Kidney epithelial cell (primary cell): ENCODE measurements around the gene SH3BP2. TPM values are rescaled to one million over a fixed set of nuclear protein-coding genes. Genes with fewer than 3 reads are reported as not detected.

Experiments used
- DNase-seq: peaks from one replicate; pipeline ENCODE4 v3.0.0-alpha.2; 2010; ENCODE audit warnings: low read depth
- H3K27me3 ChIP-seq: 2 replicates; pipeline ENCODE4 v1.6.0; 2011; ENCODE audit warnings: low read length; ENCODE audit not compliant: control insufficient read depth, insufficient read depth
- H3K36me3 ChIP-seq: 2 replicates; pipeline ENCODE4 v1.5.1; 2011; ENCODE audit warnings: low read length; ENCODE audit not compliant: control insufficient read depth, insufficient read depth
- H3K4me3 ChIP-seq: 2 replicates; pipeline ENCODE4 v1.5.1; 2011; ENCODE audit warnings: low read depth, mild to moderate bottlenecking, control low read depth, low read length
- total RNA-seq: library from RNA; depleted of rRNA; stranded (reverse); fragments of >200 nt; gene quantifications from 2 replicates; pipeline ENCODE4 v1.2.3, GENCODE V29; 2015
- TF ChIP-seq, protein P1 (sequence below): IDR thresholded peaks from 2 replicates; pipeline ENCODE4 v1.5.1; 2011; ENCODE audit warnings: mild to moderate bottlenecking, moderate library complexity, low read length, control low read depth, inconsistent platforms; ENCODE audit not compliant: insufficient read depth, poor library complexity, severe bottlenecking

Gene SH3BP2
- total RNA-seq, 1 donor from 2014 or later: 62.7 TPM

DNA sequence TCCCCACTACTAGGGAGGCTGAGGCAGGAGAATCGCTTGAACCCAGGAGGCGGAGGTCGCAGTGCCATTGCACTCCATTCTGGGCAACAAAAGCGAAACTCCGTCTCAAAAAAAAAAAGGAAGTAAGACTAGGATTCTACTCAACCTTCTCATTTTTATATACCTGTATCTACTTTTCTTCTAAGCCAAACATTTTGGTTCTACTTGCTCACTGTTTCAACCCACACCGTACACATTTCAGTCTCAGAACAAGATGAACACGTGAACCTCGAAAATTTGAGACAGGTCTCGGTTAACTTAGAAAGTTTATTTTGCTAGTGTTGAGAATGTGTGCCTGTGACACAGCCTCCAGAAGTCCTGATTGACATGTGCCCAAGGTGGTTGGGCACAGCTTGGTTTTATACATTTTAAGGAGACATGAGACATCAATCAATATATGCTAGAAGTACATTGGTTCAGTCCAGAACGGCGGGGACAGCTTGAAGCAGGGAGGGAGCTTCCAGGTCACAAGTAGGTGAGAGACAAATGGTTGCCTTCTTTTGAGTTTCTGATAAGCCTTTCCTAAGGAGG is 54.5 kb downstream of the SH3BP2 start:
- TF ChIP-seq, protein P1, sequence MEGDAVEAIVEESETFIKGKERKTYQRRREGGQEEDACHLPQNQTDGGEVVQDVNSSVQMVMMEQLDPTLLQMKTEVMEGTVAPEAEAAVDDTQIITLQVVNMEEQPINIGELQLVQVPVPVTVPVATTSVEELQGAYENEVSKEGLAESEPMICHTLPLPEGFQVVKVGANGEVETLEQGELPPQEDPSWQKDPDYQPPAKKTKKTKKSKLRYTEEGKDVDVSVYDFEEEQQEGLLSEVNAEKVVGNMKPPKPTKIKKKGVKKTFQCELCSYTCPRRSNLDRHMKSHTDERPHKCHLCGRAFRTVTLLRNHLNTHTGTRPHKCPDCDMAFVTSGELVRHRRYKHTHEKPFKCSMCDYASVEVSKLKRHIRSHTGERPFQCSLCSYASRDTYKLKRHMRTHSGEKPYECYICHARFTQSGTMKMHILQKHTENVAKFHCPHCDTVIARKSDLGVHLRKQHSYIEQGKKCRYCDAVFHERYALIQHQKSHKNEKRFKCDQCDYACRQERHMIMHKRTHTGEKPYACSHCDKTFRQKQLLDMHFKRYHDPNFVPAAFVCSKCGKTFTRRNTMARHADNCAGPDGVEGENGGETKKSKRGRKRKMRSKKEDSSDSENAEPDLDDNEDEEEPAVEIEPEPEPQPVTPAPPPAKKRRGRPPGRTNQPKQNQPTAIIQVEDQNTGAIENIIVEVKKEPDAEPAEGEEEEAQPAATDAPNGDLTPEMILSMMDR: no peak
- no peaks in the 10 kb centered on the region for H3K27me3 ChIP-seq
- H3K36me3 ChIP-seq: no peaks in the 10 kb centered on the region
- H3K4me3 ChIP-seq: no peak overlapping the region
- DNase-seq: no peak

DNA sequence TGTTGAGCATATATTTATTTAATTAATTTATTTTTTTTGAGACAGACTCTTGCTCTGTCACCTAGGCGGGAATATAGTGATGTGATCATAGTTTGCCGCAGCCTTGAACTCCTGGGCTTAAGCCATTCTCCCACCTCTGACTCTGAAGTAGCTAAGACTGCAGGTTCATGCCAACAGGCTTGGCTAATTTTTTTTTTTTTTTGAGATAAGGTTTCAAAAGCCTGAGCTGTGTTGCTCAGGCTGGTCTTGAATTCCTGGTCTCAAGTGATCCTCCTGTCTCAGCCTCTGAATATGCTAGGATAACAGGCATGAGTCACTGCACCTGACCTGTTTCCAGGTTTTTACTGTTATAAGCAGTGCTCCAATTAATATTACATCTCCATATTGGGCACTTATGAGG is 55.6 kb downstream of the SH3BP2 start:
- DNase-seq: no peak
- TF ChIP-seq, protein P1: no peak
- H3K27me3 ChIP-seq: no peaks in the 10 kb centered on the region
- H3K4me3 ChIP-seq: no peak overlapping the region
- no peaks in the 10 kb centered on the region for H3K36me3 ChIP-seq

DNA sequence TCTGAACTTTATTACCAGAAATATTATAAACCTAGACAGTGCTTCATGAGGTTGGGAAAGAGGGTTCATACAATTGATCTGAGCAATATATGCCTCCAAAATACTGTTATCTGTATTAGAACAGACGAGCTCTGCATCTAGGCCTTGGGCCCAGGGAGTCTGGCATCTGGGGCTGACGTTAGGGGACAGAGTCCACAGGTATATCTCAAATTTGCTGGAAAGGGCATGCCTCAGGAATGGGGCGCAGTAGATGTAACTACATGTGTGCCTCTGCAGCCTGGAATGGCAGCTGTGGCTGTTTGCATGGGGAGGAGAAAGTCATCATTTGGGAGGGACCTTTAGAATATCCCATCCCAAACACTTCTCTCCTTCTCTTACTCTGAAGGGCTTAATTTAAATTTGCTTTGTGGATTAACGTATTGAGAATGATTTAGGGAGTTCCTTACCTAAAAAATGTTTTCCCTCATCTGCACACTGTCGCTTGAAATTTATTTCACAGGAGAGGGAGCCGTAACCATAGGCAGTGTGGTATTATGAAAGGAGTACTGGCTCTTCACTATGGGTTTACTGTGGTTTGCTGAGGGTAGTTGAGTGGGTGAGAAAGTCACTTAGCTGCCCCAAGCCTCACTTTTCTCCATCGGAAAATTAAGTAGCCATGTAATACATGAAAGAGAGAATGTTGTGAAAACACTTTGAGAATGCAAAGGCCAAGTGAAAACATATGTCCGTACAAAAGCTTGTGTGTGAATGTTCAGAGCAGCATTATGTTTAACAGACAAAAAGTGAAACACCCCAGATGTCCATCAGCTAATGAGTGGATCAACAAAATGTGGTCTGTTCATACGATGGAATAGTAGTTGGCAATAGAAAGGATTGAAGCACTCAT is 56.6 kb downstream of the SH3BP2 start:
- Histone ChIP-seq H3K36me3 (no peaks in the 10 kb centered on the region), H3K4me3 (no peak overlapping the region), H3K27me3 (no peaks in the 10 kb centered on the region)
- TF ChIP-seq, protein P1: no peak
- DNase-seq: no peak

DNA sequence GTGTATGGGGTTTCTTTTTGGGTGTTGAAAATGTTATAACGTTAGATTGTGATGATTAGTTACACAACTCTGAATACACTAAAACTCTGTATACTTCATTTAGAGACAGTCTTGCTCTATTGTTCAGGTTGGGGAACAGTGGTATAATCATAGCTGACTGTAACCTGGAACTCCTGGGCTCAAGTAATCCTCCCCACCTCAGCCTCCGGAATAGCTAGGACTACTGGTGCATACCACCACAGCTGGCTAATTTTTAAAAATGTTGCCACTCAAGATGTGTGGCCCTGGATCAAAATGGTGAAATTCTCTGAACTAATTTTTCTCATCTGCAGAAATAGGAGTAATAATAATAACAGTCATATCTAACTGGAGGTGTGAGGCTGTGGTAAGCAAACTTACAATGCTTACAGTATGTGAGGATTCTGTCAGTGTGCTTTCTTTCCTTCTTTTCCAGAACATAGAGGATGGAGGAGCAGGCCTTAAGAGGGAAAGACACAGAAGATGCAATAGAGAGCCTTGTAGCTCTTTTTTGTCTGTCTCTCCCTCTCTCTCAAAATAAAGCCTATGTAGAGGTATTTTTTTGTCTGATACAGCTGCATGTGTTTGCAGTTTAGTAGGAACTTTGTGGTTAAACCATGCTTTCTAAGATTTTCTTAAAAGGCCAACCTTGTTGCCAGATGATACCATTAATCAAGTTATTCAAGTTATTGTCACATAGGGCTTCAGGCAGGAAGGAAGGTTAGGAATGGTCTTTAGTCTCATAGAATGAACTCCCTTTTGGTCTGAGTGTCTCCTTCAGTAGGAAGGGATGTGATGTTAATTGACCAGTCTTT is 58.3 kb downstream of the SH3BP2 start:
- DNase-seq: no peak
- Histone ChIP-seq H3K36me3 (no peaks in the 10 kb centered on the region), H3K27me3 (no peaks in the 10 kb centered on the region), H3K4me3 (no peak overlapping the region)
- TF ChIP-seq, protein P1: no peak

DNA sequence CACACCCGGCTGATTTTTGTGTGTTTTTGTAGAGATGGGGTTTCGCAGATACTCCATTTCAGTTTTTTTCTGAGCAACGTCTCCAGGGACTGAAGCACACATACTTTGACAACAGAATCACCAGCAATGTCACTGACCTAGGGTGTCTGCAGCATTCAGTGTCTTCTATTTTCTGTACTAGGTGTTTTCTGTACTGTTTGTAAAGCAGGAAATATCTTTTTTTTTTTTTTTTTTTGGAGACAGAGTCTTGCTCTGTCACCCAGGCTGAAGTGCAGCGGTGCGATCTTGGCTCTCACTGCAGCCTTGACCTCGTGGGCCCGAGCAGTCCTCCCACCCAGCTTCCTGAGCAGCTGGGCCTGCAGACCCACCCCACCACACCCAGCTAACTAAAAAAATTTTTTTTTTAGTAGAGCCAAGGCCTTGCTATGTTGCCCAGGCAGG is 59.6 kb downstream of the SH3BP2 start:
- no peak overlapping the region for H3K4me3 ChIP-seq
- H3K27me3 ChIP-seq: no peaks in the 10 kb centered on the region
- no peaks in the 10 kb centered on the region for H3K36me3 ChIP-seq
- TF ChIP-seq, protein P1: no peak
- no peak for DNase-seq
